GM10266 (cell line): ENCODE measurements around the gene PEX14.
"Not testable (repeated sequence)": the region's sequence is repeated elsewhere in the genome, so short reads cannot be mapped to it uniquely, and the experiment has no call there.

ENCODE experiments used
- DNase-seq: peaks from one replicate; pipeline ENCODE4 v3.0.0; 2012; ENCODE audit errors: extremely low spot score
- TF ChIP-seq, protein P1 (sequence below): IDR thresholded peaks from 2 replicates; pipeline ENCODE4 v1.5.1; 2012; ENCODE audit warnings: mild to moderate bottlenecking, low read depth; ENCODE audit not compliant: control insufficient read depth, insufficient read depth; ENCODE audit errors: missing control alignments

PEX14 gene

DNA sequence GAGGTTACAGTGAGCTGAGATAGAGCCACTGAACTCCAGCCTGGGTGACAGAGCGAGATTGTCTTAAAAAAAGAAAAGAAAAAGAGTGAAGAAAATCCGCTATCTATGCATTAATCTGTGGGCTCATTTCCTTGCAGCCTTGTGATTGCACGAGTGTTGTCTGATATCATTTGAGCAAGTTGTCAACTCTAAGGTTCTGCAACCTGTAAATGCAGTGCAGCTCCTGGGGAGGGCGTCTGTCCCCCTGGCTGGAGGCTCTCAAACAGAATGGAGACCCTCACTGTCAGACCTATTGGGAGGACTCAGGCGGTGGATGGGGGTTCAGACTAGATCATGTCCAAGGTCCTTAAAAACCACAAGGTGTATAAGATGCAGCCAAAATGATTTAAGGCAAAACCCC lies 18.7 kb upstream of the PEX14 start:
- TF ChIP-seq, protein P1, sequence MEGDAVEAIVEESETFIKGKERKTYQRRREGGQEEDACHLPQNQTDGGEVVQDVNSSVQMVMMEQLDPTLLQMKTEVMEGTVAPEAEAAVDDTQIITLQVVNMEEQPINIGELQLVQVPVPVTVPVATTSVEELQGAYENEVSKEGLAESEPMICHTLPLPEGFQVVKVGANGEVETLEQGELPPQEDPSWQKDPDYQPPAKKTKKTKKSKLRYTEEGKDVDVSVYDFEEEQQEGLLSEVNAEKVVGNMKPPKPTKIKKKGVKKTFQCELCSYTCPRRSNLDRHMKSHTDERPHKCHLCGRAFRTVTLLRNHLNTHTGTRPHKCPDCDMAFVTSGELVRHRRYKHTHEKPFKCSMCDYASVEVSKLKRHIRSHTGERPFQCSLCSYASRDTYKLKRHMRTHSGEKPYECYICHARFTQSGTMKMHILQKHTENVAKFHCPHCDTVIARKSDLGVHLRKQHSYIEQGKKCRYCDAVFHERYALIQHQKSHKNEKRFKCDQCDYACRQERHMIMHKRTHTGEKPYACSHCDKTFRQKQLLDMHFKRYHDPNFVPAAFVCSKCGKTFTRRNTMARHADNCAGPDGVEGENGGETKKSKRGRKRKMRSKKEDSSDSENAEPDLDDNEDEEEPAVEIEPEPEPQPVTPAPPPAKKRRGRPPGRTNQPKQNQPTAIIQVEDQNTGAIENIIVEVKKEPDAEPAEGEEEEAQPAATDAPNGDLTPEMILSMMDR = no peak
- DNase-seq = no peak

DNA sequence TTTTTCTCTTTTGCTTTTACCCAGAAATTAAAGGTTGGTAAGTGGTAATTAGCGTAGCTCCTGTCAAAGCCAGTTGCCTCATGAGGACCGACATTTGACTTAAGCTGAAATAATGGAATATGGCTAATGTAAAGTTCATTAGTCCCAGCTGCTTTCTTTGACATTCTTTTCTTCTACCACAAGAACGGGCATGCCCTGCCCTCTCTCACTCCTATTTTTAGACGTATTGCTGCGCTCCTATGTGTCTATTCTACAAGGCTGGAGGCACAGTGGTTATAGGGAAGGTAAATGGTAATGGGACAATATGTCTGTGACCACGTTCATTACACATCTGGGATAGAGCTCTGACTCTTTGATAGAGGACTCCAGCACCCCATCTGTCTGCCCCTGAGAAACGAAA lies 18.1 kb upstream of the PEX14 start:
- TF ChIP-seq, protein P1 = no peak
- no peak for DNase-seq

DNA sequence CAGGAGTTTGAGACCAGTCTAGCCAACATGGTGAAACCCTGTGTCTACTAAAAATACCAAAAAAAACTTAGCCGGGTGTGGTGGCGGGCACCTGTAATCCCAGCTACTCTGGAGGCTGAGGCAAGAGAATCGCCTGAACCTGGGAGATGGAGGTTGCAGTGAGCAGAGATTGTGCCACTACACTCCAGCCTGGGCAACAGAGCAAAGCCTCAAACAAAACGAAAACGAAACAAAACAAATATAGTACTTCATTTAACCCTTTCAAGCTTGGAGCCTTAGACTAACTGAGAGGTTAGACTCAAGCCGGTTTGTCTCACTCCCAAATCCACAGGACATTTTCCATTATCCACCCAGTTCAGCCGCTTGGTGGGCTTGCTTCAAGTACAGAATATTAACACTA lies 17.3 kb upstream of the PEX14 start:
- DNase-seq = not testable (repeated sequence)

DNA sequence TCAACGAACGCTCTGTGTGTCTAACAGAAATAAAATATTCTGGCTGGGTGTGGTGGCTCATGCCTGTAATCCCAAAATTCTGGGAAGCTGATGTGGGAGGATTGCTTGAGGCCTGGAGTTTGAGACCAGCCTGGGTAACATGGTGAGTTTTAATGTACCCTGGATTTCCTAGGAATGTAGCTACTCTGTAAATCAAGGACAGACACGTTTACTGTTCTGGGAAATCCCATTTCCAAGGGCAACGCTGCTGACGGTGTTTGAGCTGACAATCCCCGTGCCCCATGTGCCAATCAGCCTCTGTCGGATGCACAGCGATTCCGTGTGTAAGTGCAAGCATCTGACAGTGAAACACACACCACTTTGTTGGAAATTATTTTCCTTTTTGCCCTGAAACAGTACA lies 16.9 kb upstream of the PEX14 start:
- no peak for DNase-seq
- TF ChIP-seq, protein P1 = no peak

DNA sequence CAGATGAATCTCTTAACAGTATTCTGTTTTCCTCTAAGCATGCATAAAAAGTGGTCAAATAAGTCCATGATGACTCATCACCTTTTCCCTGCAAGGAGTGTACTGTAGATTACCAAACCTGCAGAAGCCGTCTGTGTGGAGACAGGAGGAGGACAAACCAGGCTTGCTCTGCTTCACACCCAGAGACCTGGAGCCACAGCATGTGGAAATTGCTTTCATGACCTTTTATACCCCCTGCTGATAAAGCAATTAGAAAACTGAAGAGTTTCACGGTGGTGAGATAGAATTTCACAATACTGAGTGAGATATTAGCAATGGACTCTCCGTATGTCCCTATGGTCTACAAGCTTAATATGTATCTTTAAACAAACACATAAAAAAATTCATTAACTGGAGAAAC lies 15.6 kb upstream of the PEX14 start:
- TF ChIP-seq, protein P1 = no peak
- DNase-seq = no peak

DNA sequence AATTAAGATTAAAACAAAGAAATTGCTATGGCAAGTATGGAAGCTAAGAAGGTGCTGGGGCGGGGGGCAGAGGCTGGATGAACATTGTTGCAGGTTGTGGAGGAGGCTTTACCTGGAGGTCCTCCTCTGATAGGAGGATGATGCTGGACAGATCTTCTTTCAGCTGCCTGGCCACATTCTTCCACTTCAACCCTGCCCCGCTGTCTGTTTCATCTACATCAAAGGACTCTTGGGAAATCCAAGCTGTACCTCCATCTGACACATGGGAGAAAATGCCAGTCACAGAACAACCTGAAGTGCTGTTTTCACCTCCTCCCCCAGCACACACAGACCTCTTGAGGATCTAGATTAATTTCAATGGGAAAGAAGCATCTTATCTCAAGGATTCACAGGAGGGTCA lies 7.7 kb upstream of the PEX14 start:
- TF ChIP-seq, protein P1 = no peak
- DNase-seq = no peak

DNA sequence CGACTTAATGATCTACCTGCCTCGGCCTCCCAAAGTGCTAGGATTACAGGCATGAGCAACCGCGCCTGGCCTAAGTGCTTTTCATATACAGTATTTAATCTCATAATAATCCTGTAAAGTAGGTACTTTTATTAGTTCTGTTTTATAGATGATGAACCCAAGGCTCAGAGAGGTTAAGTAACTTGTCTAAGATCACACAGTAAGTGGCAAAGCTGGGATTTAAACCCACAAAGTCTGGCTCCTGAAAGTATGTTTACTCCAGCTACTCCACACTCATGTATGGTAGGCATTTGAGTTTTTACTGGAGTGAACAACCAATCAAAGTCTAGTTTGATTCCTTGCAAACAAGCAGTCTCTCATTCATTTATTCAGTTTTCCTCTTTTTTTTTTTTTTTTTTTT lies 4.7 kb upstream of the PEX14 start:
- DNase-seq = no peak
- TF ChIP-seq, protein P1 = no peak

DNA sequence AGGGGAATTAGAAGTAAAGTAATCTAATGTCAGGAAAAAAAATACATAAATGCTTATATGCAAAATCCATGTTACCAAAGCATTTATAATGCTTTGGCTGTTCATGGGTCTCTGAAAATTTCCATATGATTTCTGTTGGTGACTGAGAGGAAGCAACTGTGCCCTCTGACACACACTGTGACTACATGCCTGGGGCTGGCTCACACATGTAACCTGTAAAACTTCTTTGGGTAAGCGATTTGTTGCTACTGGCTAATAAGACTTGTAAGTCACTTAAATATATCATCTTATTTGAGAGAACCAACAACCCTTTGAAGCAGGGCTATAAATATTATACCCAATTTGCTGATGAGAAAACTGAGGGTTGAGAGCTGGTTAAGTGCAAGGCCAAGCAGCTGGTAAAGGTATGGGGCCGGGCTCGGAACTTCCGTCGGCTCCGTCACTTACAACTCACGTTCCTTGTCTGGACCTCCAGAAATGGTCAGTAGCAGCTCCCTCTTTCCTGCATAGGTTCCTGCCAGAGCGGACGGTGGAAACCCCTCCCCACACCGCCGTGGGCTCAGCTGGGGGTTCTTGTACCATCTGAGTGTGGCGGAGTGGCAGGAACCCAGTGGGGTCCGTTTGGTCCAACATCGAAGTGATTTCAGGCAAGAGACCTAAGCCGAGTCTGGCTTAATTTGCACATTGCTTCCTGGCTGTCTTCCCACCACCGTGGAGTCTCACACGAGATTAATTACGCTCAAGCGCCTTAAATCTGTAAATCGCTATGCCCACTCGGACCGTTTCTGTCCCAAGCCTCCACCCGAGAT lies 3.1 kb upstream of the PEX14 start:
- DNase-seq = no peak
- TF ChIP-seq, protein P1 = no peak
